C4-2B (cell line): Measurements from ENCODE around the gene GTPBP4.

Experiments
- H3K27ac ChIP-seq: fragments of 450-650 bp; 2 replicates; pipeline ENCODE4 v1.5.1; 2017
- ZFX ChIP-seq: fragments of 450-650 bp; IDR thresholded peaks from 2 replicates; pipeline ENCODE4 v1.6.1; 2017
- TF ChIP-seq, protein P1 (sequence below): fragments of 450-650 bp; conservative IDR thresholded peaks from 2 replicates; pipeline ENCODE4 v1.5.1; 2017; ENCODE audit warnings: mild to moderate bottlenecking

The GTPBP4 gene

DNA sequence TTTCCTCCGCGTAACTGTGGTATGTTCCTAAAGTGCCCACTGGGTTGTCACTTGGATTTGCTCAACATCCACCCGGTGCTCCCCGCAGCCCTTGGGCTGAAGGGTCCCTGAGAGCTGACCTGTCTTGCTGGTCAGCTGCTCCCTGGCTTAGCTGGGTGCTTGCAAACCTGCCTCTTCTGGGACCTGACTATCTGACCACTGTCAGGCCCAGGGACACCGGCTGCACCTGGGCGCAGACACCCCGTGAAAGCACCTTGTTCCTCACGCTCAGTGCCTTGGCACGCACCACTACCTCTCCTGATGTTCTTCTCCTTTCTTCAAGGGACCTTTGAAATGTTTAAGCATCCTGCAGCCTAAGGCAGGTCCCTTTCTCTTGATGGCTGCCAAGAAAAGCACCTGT is 30.1 kb upstream of the GTPBP4 start:
- H3K27ac ChIP-seq = no peak overlapping the region
- TF ChIP-seq ZFX = no peak
- TF ChIP-seq, protein P1, sequence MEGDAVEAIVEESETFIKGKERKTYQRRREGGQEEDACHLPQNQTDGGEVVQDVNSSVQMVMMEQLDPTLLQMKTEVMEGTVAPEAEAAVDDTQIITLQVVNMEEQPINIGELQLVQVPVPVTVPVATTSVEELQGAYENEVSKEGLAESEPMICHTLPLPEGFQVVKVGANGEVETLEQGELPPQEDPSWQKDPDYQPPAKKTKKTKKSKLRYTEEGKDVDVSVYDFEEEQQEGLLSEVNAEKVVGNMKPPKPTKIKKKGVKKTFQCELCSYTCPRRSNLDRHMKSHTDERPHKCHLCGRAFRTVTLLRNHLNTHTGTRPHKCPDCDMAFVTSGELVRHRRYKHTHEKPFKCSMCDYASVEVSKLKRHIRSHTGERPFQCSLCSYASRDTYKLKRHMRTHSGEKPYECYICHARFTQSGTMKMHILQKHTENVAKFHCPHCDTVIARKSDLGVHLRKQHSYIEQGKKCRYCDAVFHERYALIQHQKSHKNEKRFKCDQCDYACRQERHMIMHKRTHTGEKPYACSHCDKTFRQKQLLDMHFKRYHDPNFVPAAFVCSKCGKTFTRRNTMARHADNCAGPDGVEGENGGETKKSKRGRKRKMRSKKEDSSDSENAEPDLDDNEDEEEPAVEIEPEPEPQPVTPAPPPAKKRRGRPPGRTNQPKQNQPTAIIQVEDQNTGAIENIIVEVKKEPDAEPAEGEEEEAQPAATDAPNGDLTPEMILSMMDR = no peak

DNA sequence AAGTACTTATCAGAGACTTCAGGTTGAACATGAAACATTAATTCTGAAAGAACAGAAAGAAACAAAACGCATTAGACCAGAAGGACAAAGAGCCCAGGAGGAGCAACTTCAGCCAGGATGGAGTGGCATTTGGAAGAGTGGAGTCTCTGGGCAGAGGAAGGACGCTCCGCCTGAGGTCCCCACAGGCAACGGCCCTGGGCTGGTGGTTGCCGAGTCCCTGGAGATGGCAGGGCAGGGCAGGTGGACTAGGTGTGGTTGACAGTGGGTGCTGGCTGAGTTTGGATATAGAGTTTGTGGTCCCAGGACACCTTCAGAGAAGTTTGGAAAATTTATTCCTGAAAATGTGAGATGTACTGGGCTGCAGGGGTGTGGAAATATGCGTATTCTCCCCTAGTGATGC is 29.4 kb upstream of the GTPBP4 start:
- no peak overlapping the region for H3K27ac ChIP-seq
- TF ChIP-seq ZFX = no peak
- TF ChIP-seq, protein P1 = no peak

DNA sequence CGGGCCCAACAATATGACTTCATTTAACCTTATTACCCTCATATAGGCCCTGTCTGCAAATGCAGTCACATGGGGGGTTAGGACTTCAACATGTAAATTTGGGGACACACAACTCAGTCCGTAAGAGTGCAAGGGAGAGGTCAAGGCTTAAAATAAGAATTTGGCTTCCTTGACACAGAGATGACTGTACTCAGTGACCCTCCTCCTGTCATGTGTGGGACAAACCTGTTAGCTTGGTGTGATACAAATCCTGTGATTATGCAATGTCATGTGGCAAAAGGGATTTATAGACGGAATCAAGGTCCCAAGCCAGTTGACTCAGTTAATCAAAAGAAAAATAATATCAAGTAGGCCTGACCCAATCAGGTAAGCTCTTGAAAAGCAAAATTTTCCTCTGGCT is 25.9 kb upstream of the GTPBP4 start:
- TF ChIP-seq, protein P1 = no peak
- no peak for TF ChIP-seq ZFX
- no peak overlapping the region for H3K27ac ChIP-seq

DNA sequence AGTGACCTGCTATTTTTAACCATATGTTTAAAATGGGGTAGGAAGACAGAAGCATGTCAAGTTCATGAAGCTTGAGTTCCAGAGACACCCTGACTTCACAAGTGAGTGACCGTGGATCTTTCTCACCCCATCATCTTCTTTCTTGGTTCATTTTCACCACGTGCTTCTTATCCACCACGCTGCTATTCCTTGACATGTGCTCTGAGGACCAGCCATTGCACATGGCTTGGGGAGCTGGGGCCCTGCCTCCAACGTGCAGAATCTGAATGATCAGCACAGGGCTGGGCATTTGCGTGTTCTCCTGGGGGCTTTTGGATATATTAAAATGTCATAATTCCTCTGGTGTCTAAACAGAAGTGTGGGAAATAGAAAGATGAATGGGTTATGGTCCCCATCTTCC is 25.0 kb upstream of the GTPBP4 start:
- TF ChIP-seq, protein P1 = no peak
- TF ChIP-seq ZFX = no peak
- H3K27ac ChIP-seq = no peak overlapping the region

DNA sequence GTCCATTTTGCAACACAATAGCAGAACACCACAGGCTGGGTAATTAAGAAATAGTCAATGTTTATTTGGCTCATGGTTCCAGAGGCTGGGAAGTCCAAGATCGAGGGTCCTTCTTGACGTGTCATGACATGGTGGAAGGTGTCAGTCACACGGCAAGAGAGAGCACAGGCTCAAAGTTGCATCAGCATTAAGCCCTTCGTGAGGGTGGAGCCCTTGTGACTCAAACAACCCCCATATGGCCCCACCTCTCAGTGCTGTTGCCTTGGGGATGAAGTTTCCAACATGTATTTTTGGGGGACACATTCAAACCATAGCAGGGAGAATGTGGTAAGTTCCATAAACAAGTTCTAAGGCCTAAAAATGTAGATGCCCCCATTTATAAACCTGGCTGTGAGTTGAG is 24.6 kb upstream of the GTPBP4 start:
- H3K27ac ChIP-seq = no peak overlapping the region

DNA sequence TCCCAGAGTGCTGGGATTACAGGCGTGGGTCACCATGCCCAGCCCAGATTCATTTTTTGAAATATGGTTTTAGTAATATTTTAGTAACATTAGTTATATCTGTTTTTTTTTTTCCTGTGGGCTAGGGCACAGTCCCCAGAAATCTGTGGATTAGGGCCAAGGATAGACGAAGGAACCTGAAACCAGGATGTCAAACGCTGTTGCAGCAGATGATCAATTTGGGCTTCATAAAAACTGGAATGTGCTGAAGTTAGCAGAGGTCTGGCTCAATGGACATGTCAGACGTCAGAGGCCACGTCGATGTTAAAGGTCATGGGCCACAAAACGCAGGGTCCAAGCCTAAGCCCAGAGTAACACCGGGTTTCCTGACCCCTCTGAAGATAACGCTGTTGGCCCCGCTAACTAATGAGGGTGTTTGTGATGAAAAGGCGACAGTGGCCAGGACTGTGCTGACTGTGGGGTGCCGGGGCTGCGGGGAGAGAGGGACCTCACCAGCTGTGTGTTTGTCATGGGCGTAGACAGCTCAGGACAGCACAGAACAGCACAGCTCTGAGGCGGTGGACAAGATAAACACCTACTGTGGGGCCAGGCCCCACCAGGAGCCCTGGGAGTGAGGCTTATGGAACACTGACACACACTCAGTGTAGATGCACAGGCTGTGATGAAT is 23.8 kb upstream of the GTPBP4 start:
- no peak for TF ChIP-seq ZFX
- TF ChIP-seq, protein P1 = no peak
- no peak overlapping the region for H3K27ac ChIP-seq

More for the DNA sequence above, 24.6 kb upstream of the GTPBP4 start:
- TF ChIP-seq, protein P1 = no peak
- TF ChIP-seq ZFX = no peak

DNA sequence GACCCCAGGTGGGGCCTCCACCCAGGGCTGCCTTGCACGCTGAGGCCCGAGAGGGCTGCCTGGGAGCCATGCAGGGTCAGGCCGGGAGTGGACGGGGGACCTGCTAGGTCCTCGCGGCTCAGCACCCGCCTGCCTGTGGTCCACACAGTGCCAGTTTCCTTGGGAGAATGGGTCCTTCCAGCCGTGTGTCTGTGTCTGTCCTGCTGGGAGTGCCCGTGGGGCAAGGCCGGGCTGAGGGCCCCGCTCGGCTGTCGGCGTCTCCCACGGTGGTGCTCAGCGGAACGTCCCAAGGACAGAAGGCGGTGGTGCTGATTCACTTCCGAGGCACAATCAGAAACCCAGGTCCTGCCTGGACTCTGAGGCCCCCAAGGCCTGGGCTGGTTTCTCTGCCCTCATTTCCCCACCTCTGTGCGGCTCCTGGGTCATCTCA is 23.2 kb upstream of the GTPBP4 start:
- H3K27ac ChIP-seq = no peak overlapping the region
- no peak for TF ChIP-seq ZFX
- TF ChIP-seq, protein P1 = no peak
